Breast epithelium (tissue), 3 donors: ENCODE results near the gene CLTB.

Source experiments
- CTCF ChIP-seq, 3 donors: fragments of 450-650 bp; IDR thresholded peaks; one replicate each; pipeline ENCODE4 v1.5.1; 2016 to 2017; ENCODE audit warnings: antibody characterized with exemption in 3 of 3, mild to moderate bottlenecking in 3 of 3, moderate library complexity in 3 of 3
- POLR2A ChIP-seq: fragments of 450-650 bp; IDR thresholded peaks from one replicate; pipeline ENCODE4 v1.6.1; 2016; ENCODE audit warnings: antibody characterized with exemption, mild to moderate bottlenecking, moderate library complexity
- POLR2AphosphoS5 ChIP-seq, 3 donors: sonication (generic); formaldehyde crosslinking; IDR thresholded peaks; one replicate each; pipeline ENCODE4 v1.6.1; 2017; ENCODE audit warnings: antibody characterized with exemption in 3 of 3

GRCh38 chr5:176388003-176388443, 28.3 kb downstream of the CLTB start:
- TF ChIP-seq CTCF (IDR thresholded peaks at IDR 0.05) = no peak
- no peak for TF ChIP-seq POLR2A
- no peak for TF ChIP-seq POLR2AphosphoS5 (IDR thresholded peaks at IDR 0.05)
